GM19238 (cell line): Measurements from ENCODE around the gene TM4SF1.
"Not testable (repeated sequence)": the region's sequence is repeated elsewhere in the genome, so short reads cannot be mapped to it uniquely, and the experiment has no call there.

Experiments used
- DNase-seq: peaks from one replicate; pipeline ENCODE4 v3.0.0; 2011; ENCODE audit warnings: low spot score; ENCODE audit not compliant: insufficient read length

TM4SF1 gene

DNA sequence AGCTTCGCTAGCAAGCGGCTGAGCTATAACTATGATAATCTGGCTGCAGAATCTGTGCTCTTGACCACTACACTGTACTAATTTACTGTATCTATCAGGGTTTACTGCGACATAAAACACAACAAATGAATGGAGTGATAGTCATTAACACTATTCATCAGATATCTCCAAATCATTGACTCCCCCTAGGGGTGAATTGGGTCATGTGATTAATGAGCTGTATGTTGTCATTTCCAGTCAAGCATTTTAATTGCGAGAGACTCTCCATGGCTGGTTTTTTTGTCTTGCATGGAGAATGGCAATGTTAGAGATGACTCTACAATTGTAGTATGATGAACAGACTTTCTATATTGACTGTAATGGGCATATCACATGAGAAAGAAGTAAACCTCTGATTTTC lies 33.5 kb downstream of the TM4SF1 start:
- DNase-seq: no peak

DNA sequence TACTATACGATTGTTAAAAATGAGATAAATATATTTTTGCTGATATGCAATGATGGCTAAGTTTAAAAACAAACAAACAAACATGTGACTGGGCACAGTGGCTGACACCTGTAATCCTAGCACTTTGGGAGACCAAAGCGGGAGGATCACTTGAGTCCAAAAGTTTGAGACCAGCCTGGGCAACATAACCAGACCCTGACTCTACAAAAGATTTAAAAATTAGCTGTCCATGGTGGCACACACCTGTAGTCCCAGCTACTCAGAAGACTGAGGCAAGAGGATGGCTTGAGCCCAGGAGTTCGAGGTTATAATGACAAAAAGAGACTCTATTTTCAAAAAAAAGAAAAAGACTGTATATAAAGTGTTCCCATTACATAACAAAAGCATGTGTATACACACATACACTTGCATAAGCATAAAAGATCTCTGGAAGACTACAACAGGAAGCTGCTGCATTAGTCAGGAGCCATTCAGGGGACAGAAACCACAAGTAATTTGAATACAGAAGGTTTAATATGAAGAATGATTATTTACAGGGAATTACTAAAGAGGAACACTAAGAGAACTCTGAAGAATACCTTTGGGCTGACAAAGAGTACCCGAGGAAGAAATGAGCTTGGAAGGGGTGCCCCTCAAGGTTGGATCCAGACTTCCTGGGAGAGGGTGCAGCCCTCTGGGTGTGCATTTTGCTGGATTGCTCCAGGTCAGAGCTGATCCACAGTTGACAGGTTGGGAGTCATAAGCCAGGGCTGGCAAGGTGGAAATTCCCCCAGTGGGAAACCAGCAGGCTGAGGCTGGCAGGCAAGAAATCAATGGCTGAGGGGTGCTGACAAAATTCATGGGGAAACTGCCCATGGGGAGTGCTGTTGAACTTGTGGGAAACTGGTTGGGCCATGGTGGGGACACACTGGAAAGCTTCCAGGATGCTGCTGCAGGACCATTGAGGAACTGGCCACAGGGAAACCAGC lies 34.8 kb downstream of the TM4SF1 start:
- no peak for DNase-seq

DNA sequence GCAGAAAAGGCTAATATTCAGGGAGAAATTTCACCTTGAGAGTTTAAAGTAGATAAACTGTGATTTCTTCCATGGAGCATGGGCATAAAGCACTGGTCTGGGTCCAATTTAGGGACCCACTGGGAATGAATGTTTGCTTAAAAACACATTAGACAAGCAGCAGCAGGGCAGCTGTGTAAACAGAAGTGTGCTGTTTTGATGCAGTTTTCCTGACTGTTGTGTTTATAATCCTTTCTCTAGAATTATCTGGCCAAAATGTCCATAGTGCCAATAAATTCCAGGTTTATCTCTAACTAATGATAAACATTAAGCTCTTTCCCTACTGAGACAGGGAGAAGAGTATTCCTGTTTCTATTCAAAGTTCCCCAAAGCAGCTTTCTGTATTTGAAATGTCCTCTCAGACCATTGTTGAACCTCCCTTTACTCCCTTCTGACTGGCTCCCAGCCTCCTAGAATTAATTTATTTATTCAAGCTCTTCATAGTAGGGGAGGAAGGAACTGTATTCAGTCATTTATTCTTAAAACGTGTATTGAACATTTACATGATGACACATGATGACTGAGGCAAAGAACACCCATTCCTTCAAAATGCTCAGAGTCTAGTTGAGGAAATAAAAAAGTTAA lies 37.0 kb downstream of the TM4SF1 start:
- DNase-seq: no peak

DNA sequence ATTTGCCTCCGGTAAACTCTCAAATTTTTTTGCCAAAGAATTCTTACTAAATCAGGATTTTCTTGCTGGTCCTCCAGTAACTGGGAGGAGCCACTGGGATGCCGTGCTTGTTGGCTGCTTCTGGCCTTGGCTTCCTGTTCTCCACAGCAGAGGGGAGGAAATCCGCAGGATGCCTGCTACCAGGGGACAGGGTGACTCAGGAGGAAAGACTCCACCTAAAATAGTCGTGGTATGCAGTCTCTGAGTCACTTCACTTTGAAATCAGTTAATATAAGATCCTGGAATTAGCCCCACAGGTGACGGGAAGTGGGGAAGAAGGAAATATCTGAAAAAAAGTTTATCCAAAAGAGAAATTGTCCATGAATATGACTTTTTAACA lies 37.5 kb downstream of the TM4SF1 start:
- DNase-seq: no peak

DNA sequence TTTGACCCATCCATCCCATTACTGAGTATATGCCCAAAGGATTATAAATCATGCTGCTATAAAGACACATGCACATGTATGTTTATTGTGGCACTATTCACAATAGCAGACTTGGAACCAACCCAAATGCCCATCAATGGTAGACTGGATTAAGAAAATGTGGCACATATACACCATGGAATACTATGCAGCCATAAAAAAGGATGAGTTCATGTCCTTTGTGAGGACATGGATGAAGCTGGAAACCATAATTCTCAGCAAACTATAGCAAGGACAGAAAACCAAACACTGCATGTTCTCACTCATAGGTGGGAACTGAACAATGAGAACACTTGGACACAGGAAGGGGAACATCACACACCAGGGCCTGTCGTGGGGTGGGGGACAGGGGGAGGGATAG lies 40.0 kb downstream of the TM4SF1 start:
- not testable (repeated sequence) for DNase-seq

DNA sequence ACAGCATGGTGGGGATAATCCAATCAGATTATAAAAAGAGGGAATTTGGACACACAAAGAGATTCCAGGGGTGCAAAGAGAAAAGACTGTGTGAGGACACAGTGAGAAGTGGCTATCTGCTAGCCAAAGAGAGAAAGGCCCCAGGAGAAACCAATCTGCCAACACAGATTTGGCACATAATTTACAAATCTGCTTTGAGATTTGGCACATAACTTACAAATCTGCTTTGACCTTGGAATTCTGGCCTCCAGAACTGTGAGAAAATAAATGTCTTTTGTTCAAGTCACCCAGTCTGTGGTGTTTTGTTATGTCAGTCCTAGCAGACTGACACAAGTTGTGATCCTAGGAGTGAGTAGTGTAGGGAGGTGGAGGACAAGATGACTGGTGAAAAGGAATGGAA lies 40.5 kb downstream of the TM4SF1 start:
- DNase-seq: no peak

DNA sequence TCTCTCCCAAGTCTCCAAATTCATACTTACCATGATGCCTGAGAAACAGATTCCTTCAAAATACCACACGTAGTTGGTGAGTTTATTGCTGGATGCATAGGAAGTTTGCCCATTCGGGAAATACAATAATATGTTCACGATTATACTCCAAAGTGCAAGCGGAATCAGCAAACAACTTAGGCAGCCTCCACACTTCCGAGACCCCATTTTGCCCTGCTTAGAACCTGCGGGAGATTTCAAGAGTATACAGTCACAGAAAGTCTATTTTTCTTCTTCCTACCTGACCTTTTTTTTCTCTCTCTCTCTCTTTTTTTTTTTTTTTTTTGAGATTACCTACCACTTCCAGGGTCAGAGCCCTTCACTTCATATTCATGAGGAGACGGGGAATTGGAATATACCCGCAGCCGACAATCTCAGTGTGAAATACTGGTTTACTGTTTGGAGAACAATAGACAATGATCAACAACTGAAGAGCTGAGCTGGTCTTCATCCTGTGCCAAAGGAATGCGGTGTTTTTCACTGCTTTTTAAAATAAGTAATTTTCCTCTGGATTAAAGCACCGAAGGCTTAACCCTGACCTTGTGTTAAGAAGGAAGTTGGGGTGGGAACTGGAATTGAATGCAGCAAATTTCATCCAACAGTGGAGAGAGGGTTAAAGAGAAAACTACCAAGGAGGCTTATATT lies 44.1 kb downstream of the TM4SF1 start, which contains the start of gene TM4SF18:
Gene TM4SF18, minus strand, starts transcription at position 461 of the 684 bp plus-strand sequence. Its CDS starts 254 bp downstream, at position 207.
- no peak for DNase-seq

DNA sequence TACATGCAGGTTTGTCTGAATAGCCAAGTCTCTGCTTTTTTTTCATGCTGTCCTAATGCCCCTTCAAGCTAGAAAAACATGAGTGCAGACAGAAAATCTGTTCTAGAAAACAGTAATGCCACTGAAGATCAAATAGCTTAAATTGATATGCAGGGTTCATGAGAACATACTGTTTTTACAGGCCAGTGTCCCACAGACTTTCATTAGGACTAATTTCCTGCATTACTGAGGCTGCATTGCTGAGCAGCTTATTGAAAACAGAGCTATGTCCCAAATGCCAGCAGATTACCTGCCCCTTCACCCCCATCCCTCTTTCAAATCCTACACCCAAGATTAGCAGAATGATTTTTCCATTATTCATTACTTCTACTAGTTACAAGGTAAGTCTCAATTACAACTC lies 44.7 kb downstream of the TM4SF1 start:
- DNase-seq: no peak

DNA sequence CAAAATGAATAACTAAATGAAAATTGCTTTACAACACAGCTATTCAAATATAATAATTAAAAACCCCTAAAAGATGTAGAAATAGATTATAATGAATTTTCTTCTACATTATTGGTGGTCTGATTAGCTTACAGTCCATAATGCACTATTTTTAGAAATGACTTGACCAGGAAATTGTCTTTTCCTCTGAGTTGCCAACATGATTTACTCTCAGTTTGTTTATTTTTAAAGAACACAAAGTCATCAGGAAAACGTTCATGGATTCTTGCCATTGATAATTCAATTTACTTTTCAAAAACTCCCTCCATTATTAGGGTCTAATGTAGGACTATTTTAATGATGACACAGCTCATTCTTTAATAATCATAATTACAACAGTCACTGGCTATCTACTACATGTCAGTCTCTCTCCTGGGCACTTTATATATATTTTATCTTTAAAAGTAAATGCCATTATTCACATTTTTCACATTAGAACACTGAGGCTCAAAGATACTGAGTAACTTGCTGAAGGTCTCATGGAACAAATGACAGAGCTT lies 45.2 kb downstream of the TM4SF1 start:
- DNase-seq: no peak

DNA sequence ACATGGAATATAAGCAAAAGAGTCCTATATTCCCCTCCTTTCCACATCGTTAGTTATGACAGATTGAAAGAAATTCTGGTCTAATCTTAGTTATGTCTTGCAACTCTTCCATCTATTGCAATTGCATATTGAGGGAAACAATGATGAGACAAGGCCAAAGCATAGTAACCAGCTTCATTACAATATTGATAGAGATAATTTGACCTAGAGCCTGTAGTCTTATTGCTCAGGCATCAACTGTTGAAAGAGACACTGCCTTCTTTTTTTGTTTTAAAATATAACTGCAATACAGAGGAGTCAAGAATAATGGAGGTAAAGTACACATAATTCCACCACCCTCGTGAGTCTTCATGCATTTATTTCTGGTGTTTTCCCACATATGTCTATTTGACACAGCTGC lies 46.1 kb downstream of the TM4SF1 start:
- DNase-seq: no peak

DNA sequence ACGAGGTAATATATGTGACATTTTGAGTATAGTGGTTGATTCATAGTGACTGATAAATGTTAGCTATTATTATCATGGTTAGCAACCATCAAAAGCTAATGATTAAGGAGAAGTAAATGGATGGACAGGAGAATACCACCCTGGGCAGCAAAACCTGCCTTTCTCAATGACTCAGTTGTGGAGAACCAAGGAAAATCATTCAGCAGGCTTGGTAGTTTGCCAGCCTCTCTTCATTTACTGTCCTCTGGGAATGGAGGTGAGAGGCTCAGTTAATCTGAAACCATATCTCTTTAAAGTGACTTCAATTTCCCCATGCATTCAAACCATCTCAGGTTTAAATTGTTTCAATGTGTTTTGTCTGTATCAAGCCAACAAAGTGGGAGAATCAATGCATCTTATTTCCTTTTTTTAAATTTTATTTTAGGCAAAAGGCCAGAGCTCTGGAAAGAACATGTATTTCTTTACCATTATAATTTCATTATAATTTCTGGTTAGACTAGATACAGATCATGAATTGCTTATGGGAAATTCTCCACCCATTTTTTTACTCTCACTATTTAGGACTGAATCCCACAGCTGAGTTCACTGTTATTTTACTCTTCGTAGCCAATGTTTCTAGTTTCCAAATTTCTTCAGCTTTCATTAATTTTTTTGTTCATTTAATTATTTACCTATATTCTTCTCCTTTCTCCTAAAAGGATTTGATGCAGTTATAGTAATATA lies 46.7 kb downstream of the TM4SF1 start:
- DNase-seq: no peak

DNA sequence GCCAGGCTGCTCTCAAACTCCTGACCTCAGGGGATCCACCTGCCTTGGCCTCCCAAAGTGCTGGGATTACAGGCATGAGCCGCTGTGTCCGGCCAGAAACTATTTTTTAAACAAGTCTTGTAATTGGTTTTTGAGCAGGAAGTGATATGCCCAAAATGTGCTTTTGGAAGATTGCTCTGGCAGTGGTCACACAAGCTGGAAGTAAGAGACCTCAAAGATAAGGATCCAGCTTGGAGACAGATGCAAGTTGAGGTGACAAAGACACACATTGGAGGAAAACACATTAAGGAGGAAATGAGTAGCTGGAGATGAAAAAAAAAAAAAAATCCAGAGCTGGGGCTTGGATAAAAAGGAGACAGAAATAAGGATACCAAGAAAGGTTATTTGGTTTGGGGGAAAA lies 50.3 kb downstream of the TM4SF1 start:
- DNase-seq: no peak

DNA sequence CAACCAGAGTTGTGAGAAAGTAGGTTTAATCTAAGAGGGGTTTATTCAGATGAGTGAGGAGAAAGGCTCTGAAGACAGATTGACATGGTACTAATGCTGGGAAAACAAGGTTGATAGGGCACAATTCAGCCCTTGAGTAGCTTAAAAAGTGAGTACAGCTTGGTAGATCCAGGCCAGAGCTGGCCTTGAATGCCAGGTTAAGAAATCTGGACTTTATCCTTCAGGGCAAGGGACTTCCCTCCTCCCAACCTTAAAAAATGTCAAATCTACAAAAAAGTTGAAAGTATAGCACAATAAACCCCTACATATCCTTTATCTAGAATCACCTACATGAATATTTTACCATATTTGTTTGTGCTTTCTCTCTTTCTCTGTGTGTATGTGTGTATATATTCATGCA lies 51.9 kb downstream of the TM4SF1 start:
- DNase-seq: no peak

DNA sequence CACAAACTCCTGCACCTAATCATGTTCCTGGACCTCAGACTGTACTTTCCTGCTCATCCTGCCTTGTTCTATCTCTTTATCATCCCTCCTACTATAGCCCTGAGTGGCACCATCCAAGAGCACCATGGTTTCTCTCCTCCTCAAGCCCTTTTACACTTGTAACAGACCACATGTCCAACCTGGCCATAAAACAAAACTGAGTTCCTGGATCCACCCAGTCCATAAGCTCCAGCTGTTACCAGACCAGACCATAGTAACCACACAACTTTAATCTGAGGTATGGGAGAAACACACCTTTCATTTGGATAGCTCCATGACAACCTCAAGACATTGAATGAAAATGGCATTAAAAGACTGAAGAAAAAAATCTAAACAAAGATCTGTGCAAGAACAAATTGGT lies 53.1 kb downstream of the TM4SF1 start:
- no peak for DNase-seq

DNA sequence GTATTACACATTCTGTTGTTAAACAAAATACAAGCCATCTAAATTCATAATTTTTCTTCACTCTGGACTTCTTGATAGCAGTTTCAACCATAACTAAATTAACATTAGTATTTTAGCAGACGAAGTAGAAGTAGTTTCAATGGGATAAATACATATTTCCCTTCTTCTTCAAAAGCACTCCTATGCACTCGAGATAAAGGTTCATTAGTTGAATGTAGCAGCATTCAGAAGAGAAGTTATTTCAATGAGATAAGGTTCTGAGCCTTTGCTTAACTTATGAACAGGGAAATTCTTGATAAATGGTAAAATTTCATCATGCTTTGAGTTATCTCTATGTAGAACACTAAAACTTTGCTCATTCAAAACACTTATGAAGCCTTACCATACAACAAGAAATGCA lies 55.8 kb downstream of the TM4SF1 start:
- no peak for DNase-seq

DNA sequence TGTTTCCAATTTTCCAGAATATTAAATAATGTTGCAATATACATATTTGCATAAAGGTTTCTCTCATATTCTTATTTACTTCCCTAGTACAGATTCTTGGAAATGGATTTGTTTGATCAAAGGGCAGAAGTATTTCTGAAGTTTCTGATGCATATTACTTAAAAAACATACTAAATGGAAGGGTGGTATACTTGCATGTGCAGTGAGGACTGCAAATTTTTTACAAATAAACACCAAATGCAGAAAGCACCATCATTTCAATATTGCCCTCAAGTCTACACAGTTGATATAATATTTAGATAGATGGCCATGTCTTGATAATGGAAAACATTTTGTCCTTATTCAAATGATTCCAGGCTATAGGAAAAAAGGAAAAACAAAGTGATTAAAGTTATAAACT lies 56.3 kb downstream of the TM4SF1 start:
- no peak for DNase-seq

DNA sequence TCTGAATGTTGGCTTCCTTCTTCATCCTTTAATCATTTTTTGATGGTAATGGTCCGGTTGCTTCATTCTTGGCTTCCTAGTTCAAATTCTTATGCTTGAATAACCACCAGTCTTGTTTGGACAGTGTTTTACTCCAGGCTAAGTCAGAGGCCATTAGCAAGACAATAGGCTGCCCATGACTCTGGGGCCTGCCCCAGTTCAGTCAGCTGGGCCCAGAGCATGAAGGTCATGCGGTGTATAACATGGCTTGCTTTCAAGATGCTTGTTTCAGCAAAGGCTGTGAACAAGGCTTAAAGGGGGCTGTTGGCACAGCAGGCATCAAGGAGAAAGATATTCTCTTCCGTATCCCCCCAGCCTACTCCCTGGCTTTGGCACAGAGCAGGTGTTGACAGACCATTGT lies 57.7 kb downstream of the TM4SF1 start:
- no peak for DNase-seq
